Measurements from ENCODE around the gene PRSS35. TPM values are rescaled to one million over a fixed set of nuclear protein-coding genes. Genes with fewer than 3 reads are reported as not detected.
"Not testable (repeated sequence)": the region's sequence is repeated elsewhere in the genome, so short reads cannot be mapped to it uniquely, and the experiment has no call there.

The PRSS35 gene
- total and polyA plus RNA-seq, 4 donors, result under 0.01 to 3.3 (median 0.35) TPM

GRCh38 chr6:83539678-83540077 is 27.3 kb downstream of the PRSS35 start:
- Histone ChIP-seq H3K9ac (ENCODE audit: low read depth in 1 of 2, low read length in 2 of 2) (no peak overlapping the region), H3K9me3 (ENCODE audit: control insufficient read depth in 4 of 4, low read length in 3 of 4) (no peaks in the 10 kb centered on the region), H3K4me3 (ENCODE audit: low read depth in 1 of 3, low read length in 3 of 3) (no peak overlapping the region), H3K4me1 (ENCODE audit: control insufficient read depth in 4 of 4, insufficient read depth in 4 of 4, low read length in 3 of 4) (no peaks in the 10 kb centered on the region), H3K36me3 (ENCODE audit: control insufficient read depth in 4 of 4, insufficient read depth in 3 of 4, low read depth in 1 of 4, low read length in 3 of 4) (no peaks in the 10 kb centered on the region), H3K27ac (ENCODE audit: low read depth in 1 of 2, low read length in 2 of 2) (no peak overlapping the region), H3K27me3 (ENCODE audit: control insufficient read depth in 4 of 4, insufficient read depth in 4 of 4, low read length in 3 of 4) (no peaks in the 10 kb centered on the region)
- no peak for DNase-seq (ENCODE audit: low spot score)
- 69% methylated on average over 4 of the region's 4 CpGs for WGBS
- TF ChIP-seq MAX (IDR thresholded peaks at IDR 0.05) (no peak), SP1 (IDR thresholded peaks at IDR 0.05) (no peak), GABPA (IDR thresholded peaks at IDR 0.05 in 1 of 2, conservative IDR thresholded peaks at IDR 0.05 in 1 of 2) (no peak), ZBTB33 (IDR thresholded peaks at IDR 0.05) (no peak), YY1 (IDR thresholded peaks at IDR 0.05) (no peak), CTCF (IDR thresholded peaks at IDR 0.05; ENCODE audit: low read depth, low read length, missing input control) (no peak)

GRCh38 chr6:83546636-83547035 is 34.3 kb downstream of the PRSS35 start:
- TF ChIP-seq FOXA1 (IDR thresholded peaks at IDR 0.05) (no peak), FOXA2 (IDR thresholded peaks at IDR 0.05) (no peak), EGR1 (IDR thresholded peaks at IDR 0.05; ENCODE audit: low read depth in 2 of 2) (no peak), GABPA (IDR thresholded peaks at IDR 0.05 in 1 of 2, conservative IDR thresholded peaks at IDR 0.05 in 1 of 2) (no peak), RXRA (IDR thresholded peaks at IDR 0.05) (no peak), HNF4A (conservative IDR thresholded peaks at IDR 0.05) (no peak), MAX (IDR thresholded peaks at IDR 0.05) (no peak), RAD21 (IDR thresholded peaks at IDR 0.05) (no peak), NR2F2 (IDR thresholded peaks at IDR 0.05) (no peak), ZBTB33 (IDR thresholded peaks at IDR 0.05) (no peak), TAF1 (conservative IDR thresholded peaks at IDR 0.05) (no peak), SP1 (IDR thresholded peaks at IDR 0.05) (no peak)

GRCh38 chr6:83550482-83550881 is 38.1 kb downstream of the PRSS35 start:
- DNase-seq (ENCODE audit: low spot score); H3K9me3 ChIP-seq (ENCODE audit: control insufficient read depth in 4 of 4, low read length in 3 of 4); H3K27me3 ChIP-seq (ENCODE audit: control insufficient read depth in 4 of 4, insufficient read depth in 4 of 4, low read length in 3 of 4); H3K4me3 ChIP-seq (ENCODE audit: low read depth in 1 of 3, low read length in 3 of 3); H3K36me3 ChIP-seq (ENCODE audit: control insufficient read depth in 4 of 4, insufficient read depth in 3 of 4, low read depth in 1 of 4, low read length in 3 of 4); H3K4me1 ChIP-seq (ENCODE audit: control insufficient read depth in 4 of 4, insufficient read depth in 4 of 4, low read length in 3 of 4); H3K27ac ChIP-seq (ENCODE audit: low read depth in 1 of 2, low read length in 2 of 2); H3K9ac ChIP-seq (ENCODE audit: low read depth in 1 of 2, low read length in 2 of 2): not testable (repeated sequence)
- 60% methylated on average over 5 of the region's 5 CpGs for WGBS

More at GRCh38 chr6:83546636-83547035, 34.3 kb downstream of the PRSS35 start:
- H3K4me1 ChIP-seq (ENCODE audit: control insufficient read depth in 4 of 4, insufficient read depth in 4 of 4, low read length in 3 of 4), result no peaks in the 10 kb centered on the region
- H3K9me3 ChIP-seq (ENCODE audit: control insufficient read depth in 4 of 4, low read length in 3 of 4), result no peaks in the 10 kb centered on the region
- H3K9ac ChIP-seq (ENCODE audit: low read depth in 1 of 2, low read length in 2 of 2), result no peak overlapping the region
- DNase-seq (ENCODE audit: low spot score), result no peak
- WGBS, result 34% methylated on average over 5 of the region's 5 CpGs
- no peak overlapping the region for H3K4me3 ChIP-seq (ENCODE audit: low read depth in 1 of 3, low read length in 3 of 3)
- no peak overlapping the region for H3K27ac ChIP-seq (ENCODE audit: low read depth in 1 of 2, low read length in 2 of 2)
- no peaks in the 10 kb centered on the region for H3K27me3 ChIP-seq (ENCODE audit: control insufficient read depth in 4 of 4, insufficient read depth in 4 of 4, low read length in 3 of 4)
- no peaks in the 10 kb centered on the region for H3K36me3 ChIP-seq (ENCODE audit: control insufficient read depth in 4 of 4, insufficient read depth in 3 of 4, low read depth in 1 of 4, low read length in 3 of 4)

- WGBS, result 91% methylated on average over 4 of the region's 4 CpGs
- H3K27ac ChIP-seq (ENCODE audit: low read depth in 1 of 2, low read length in 2 of 2); H3K4me3 ChIP-seq (ENCODE audit: low read depth in 1 of 3, low read length in 3 of 3); DNase-seq (ENCODE audit: low spot score); H3K9me3 ChIP-seq (ENCODE audit: control insufficient read depth in 4 of 4, low read length in 3 of 4); H3K36me3 ChIP-seq (ENCODE audit: control insufficient read depth in 4 of 4, insufficient read depth in 3 of 4, low read depth in 1 of 4, low read length in 3 of 4); H3K9ac ChIP-seq (ENCODE audit: low read depth in 1 of 2, low read length in 2 of 2); H3K4me1 ChIP-seq (ENCODE audit: control insufficient read depth in 4 of 4, insufficient read depth in 4 of 4, low read length in 3 of 4); H3K27me3 ChIP-seq (ENCODE audit: control insufficient read depth in 4 of 4, insufficient read depth in 4 of 4, low read length in 3 of 4): not testable (repeated sequence)
These were observed 39.4 kb downstream of the PRSS35 start for GRCh38 chr6:83551748-83552147.

Data from liver (tissue), 9 donors.